CD4-positive, alpha-beta T cell (primary cell): ENCODE results near the gene STAB2. TPM values are rescaled to one million over a fixed set of nuclear protein-coding genes. Genes with fewer than 3 reads are reported as not detected.

Experiments
- ATAC-seq: fragments of 200-7000 bp; cut with Tn5 transposase; one replicate; pipeline ENCODE4 v1.10.0; 2022; ENCODE audit warnings: mild to moderate bottlenecking; ENCODE audit not compliant: poor library complexity
- CTCF ChIA-PET: fragments of 350-600 bp; sonication (Branson Sonifier 250); formaldehyde crosslinking; loops from one replicate; lab custom pipeline; 2021; ENCODE audit warnings: antibody characterized with exemption, inconsistent platforms; lab: Charles Lee
- POLR2A ChIA-PET: fragments of 350-600 bp; sonication (Branson Sonifier 250); formaldehyde crosslinking; loops from one replicate; lab custom pipeline; 2021; ENCODE audit warnings: antibody characterized with exemption, inconsistent platforms; lab: Charles Lee
- DNase-seq, 14 experiments: peaks; one replicate each; pipeline ENCODE4 v3.0.0-alpha.2; 2013 to 2020; ENCODE audit warnings: mixed read lengths in 2 of 14
- H3K27ac ChIP-seq, 2 donors: one replicate each; pipeline versions ENCODE4 v1.5.1 to v1.7.0; 2013; ENCODE audit warnings: low read length in 2 of 2, low read depth in 1 of 2, mild to moderate bottlenecking in 1 of 2
- H3K27me3 ChIP-seq, 2 experiments: 1 replicate in 1 of 2; 2 replicates in 1 of 2; pipeline versions ENCODE4 v1.6.1 to v1.7.0; 2013; ENCODE audit warnings: low read length in 2 of 2, control low read depth in 1 of 2, mild to moderate bottlenecking in 1 of 2, moderate library complexity in 1 of 2; ENCODE audit not compliant: insufficient read depth in 2 of 2, control insufficient read depth in 1 of 2
- H3K36me3 ChIP-seq: one replicate; pipeline ENCODE4 v1.6.1; 2013; ENCODE audit warnings: low read length, control low read depth; ENCODE audit not compliant: insufficient read depth
- H3K4me1 ChIP-seq: one replicate; pipeline ENCODE4 v1.6.1; 2013; ENCODE audit warnings: low read length, control low read depth; ENCODE audit not compliant: insufficient read depth
- H3K4me3 ChIP-seq: one replicate; pipeline ENCODE4 v1.5.1; 2013; ENCODE audit warnings: mild to moderate bottlenecking, low read length, moderate library complexity
- H3K9me3 ChIP-seq, 2 experiments: 1 replicate in 1 of 2; 2 replicates in 1 of 2; pipeline versions ENCODE4 v1.6.1 to v1.7.0; 2013; ENCODE audit warnings: low read length in 2 of 2, mild to moderate bottlenecking in 2 of 2, control low read depth in 1 of 2, moderate library complexity in 1 of 2; ENCODE audit not compliant: control insufficient read depth in 1 of 2, insufficient read depth in 1 of 2
- H3K27ac Mint-ChIP-seq: one replicate; pipeline ENCODE4 v1.8.0; 2020; ENCODE audit warnings: mixed read lengths
- H3K27me3 Mint-ChIP-seq: one replicate; pipeline ENCODE4 v1.8.0; 2021; ENCODE audit warnings: mixed read lengths
- H3K36me3 Mint-ChIP-seq: one replicate; pipeline ENCODE4 v1.8.0; 2021; ENCODE audit warnings: low read depth, mixed read lengths
- H3K4me1 Mint-ChIP-seq: one replicate; pipeline ENCODE4 v1.8.0; 2021; ENCODE audit warnings: low read depth, mixed read lengths
- H3K4me3 Mint-ChIP-seq: one replicate; pipeline ENCODE4 v1.8.0; 2020; ENCODE audit warnings: mild to moderate bottlenecking, mixed read lengths
- H3K9me3 Mint-ChIP-seq: one replicate; pipeline ENCODE4 v1.8.0; 2020; ENCODE audit warnings: mixed read lengths
- CTCF ChIP-seq: fragments of 200-600 bp; IDR thresholded peaks from one replicate; pipeline ENCODE4 v1.8.0; 2022; ENCODE audit warnings: antibody characterized with exemption, mild to moderate bottlenecking
- intact Hi-C, 2 experiments: fragments of 100-400 bp; cut with DNase I in 1 of 2; cut with micrococcal nuclease in 1 of 2; formaldehyde crosslinking; loops; one replicate each; pipeline versions ENCODE4 v1.15.1 to v1.9.0; 2023 to 2025; cut with DNase I, micrococcal nuclease
- total RNA-seq, 174 experiments: library from RNA in 2 of 174; stranded (reverse) in 2 of 174; gene quantifications; one replicate each; pipeline ENCODE4 v1.2.3 and lab custom pipeline; 2021 to 2026

Gene STAB2
- total RNA-seq, 2 experiments from 2014 or later: not detected

- Histone ChIP-seq H3K4me1 (no peaks in the 10 kb centered on the region), H3K9me3 (no peaks in the 10 kb centered on the region), H3K36me3 (no peaks in the 10 kb centered on the region), H3K27ac (no peak overlapping the region), H3K4me3 (no peak overlapping the region), H3K27me3 (peaks cover 0 to 3% of the 10 kb centered on the region in 2 experiments)
- H3K27me3 Mint-ChIP-seq: peaks cover 9% of the 10 kb centered on the region
- H3K4me1 Mint-ChIP-seq: no peaks in the 10 kb centered on the region
- no peak for ATAC-seq
- no peak overlapping the region for H3K4me3 Mint-ChIP-seq
- ChIA-PET POLR2A (no interaction called here), CTCF (no interaction called here)
- intact Hi-C loops: no loop called here
- no peak overlapping the region for H3K27ac Mint-ChIP-seq
- no peak for DNase-seq
- H3K36me3 Mint-ChIP-seq: no peaks in the 10 kb centered on the region
- H3K9me3 Mint-ChIP-seq: no peaks in the 10 kb centered on the region
- no peak for TF ChIP-seq CTCF
Observed at GRCh38 chr12:103677905-103678304, 90.8 kb downstream of the STAB2 start.

- no peak for TF ChIP-seq CTCF
Observed at GRCh38 chr12:103679421-103680170, 92.5 kb downstream of the STAB2 start.

GRCh38 chr12:103680591-103681141 is 93.6 kb downstream of the STAB2 start:
- no peak overlapping the region for H3K27ac Mint-ChIP-seq
- no peaks in the 10 kb centered on the region for H3K9me3 Mint-ChIP-seq
- CTCF ChIA-PET: no interaction called here
- intact Hi-C loops: no loop called here
- H3K36me3 Mint-ChIP-seq: no peaks in the 10 kb centered on the region
- peaks cover 0 to 3% of the 10 kb centered on the region in 2 experiments for H3K27me3 ChIP-seq
- no peaks in the 10 kb centered on the region for H3K36me3 ChIP-seq
- no peak for TF ChIP-seq CTCF
- H3K4me1 ChIP-seq: no peaks in the 10 kb centered on the region
- ATAC-seq (no peak), DNase-seq (no peak)
- no peaks in the 10 kb centered on the region for H3K9me3 ChIP-seq
- no peaks in the 10 kb centered on the region for H3K4me1 Mint-ChIP-seq
- no peak overlapping the region for H3K4me3 Mint-ChIP-seq
- POLR2A ChIA-PET: no interaction called here
- peaks cover 9% of the 10 kb centered on the region for H3K27me3 Mint-ChIP-seq
- H3K27ac ChIP-seq: no peak overlapping the region
- H3K4me3 ChIP-seq: no peak overlapping the region

More at GRCh38 chr12:103679421-103680170, 92.5 kb downstream of the STAB2 start:
- ChIA-PET POLR2A (no interaction called here), CTCF (no interaction called here)
- Mint-ChIP-seq H3K27me3 (peaks cover 9% of the 10 kb centered on the region), H3K27ac (no peak overlapping the region), H3K9me3 (no peaks in the 10 kb centered on the region), H3K36me3 (no peaks in the 10 kb centered on the region), H3K4me1 (no peaks in the 10 kb centered on the region), H3K4me3 (no peak overlapping the region)
- intact Hi-C loops: no loop called here
- DNase-seq (no peak), ATAC-seq (no peak)
- H3K4me3 ChIP-seq: no peak overlapping the region
- no peaks in the 10 kb centered on the region for H3K4me1 ChIP-seq
- H3K9me3 ChIP-seq: no peaks in the 10 kb centered on the region
- H3K27me3 ChIP-seq: peaks cover 0 to 3% of the 10 kb centered on the region in 2 experiments
- no peaks in the 10 kb centered on the region for H3K36me3 ChIP-seq
- H3K27ac ChIP-seq: no peak overlapping the region
